Naive thymus-derived CD4-positive, alpha-beta T cell (primary cell): ENCODE measurements around the gene TRUB2. TPM values are rescaled to one million over a fixed set of nuclear protein-coding genes. Genes with fewer than 3 reads are reported as not detected.
"Not testable (repeated sequence)": the region's sequence is repeated elsewhere in the genome, so short reads cannot be mapped to it uniquely, and the experiment has no call there.

Experiments used
- ATAC-seq: fragments of 150-1000 bp; cut with Tn5 transposase; 2 replicates; pipeline ENCODE4 v1.10.0; 2021; ENCODE audit warnings: mild to moderate bottlenecking, moderate library complexity
- CTCF ChIA-PET: fragments of 350-600 bp; sonication (Branson Sonifier 250); formaldehyde crosslinking; loops from one replicate; lab custom pipeline; 2021; ENCODE audit warnings: antibody characterized with exemption; lab: Charles Lee
- POLR2A ChIA-PET: fragments of 350-600 bp; sonication (Branson Sonifier 250); formaldehyde crosslinking; loops from one replicate; lab custom pipeline; 2021; ENCODE audit warnings: antibody characterized with exemption, inconsistent platforms; lab: Charles Lee
- DNase-seq, 9 donors: peaks; one replicate each; pipeline versions ENCODE4 v3.0.0 to v3.0.0-alpha.2; 2020 to 2022; ENCODE audit warnings: mixed read lengths in 1 of 9
- H3K27ac ChIP-seq: one replicate; pipeline ENCODE4 v1.7.0; 2013; ENCODE audit warnings: mild to moderate bottlenecking, low read depth, low read length, moderate library complexity
- H3K27me3 ChIP-seq, 2 donors: one replicate each; pipeline ENCODE4 v1.7.0; 2013; ENCODE audit warnings: low read length in 2 of 2, mild to moderate bottlenecking in 2 of 2, moderate library complexity in 2 of 2; ENCODE audit not compliant: control insufficient read depth in 2 of 2, insufficient read depth in 2 of 2
- H3K36me3 ChIP-seq, 3 experiments: 1 replicate in 2 of 3; 2 replicates in 1 of 3; pipeline ENCODE4 v1.7.0; 2013; ENCODE audit warnings: low read length in 3 of 3, mild to moderate bottlenecking in 3 of 3, moderate library complexity in 1 of 3; ENCODE audit not compliant: insufficient read depth in 3 of 3, control insufficient read depth in 2 of 3
- H3K4me1 ChIP-seq, 2 donors: one replicate each; pipeline ENCODE4 v1.7.0; 2013; ENCODE audit warnings: low read length in 2 of 2, mild to moderate bottlenecking in 2 of 2, moderate library complexity in 1 of 2; ENCODE audit not compliant: control insufficient read depth in 2 of 2, insufficient read depth in 2 of 2
- H3K4me3 ChIP-seq: 2 replicates; pipeline ENCODE4 v1.7.0; 2013; ENCODE audit warnings: mild to moderate bottlenecking, low read length
- H3K9me3 ChIP-seq, 3 experiments: 1 replicate in 2 of 3; 2 replicates in 1 of 3; pipeline ENCODE4 v1.7.0; 2013; ENCODE audit warnings: low read length in 3 of 3; ENCODE audit not compliant: control insufficient read depth in 2 of 3
- H3K27ac Mint-ChIP-seq, 9 donors: one replicate each; pipeline ENCODE4 v1.8.0; 2020 to 2022; ENCODE audit warnings: mixed read lengths in 9 of 9, mild to moderate bottlenecking in 8 of 9, moderate library complexity in 5 of 9, inconsistent platforms in 2 of 9
- H3K27me3 Mint-ChIP-seq, 5 donors: one replicate each; pipeline ENCODE4 v1.8.0; 2021 to 2022; ENCODE audit warnings: mixed read lengths in 5 of 5, mild to moderate bottlenecking in 1 of 5
- H3K36me3 Mint-ChIP-seq, 5 donors: one replicate each; pipeline ENCODE4 v1.8.0; 2020 to 2022; ENCODE audit warnings: mixed read lengths in 5 of 5, mild to moderate bottlenecking in 3 of 5, inconsistent platforms in 1 of 5
- H3K4me1 Mint-ChIP-seq, 7 donors: one replicate each; pipeline ENCODE4 v1.8.0; 2020 to 2022; ENCODE audit warnings: mixed read lengths in 7 of 7, mild to moderate bottlenecking in 3 of 7, inconsistent platforms in 1 of 7
- H3K4me3 Mint-ChIP-seq, 10 donors: one replicate each; pipeline ENCODE4 v1.8.0; 2020 to 2022; ENCODE audit warnings: mild to moderate bottlenecking in 10 of 10, mixed read lengths in 10 of 10, moderate library complexity in 6 of 10, inconsistent platforms in 2 of 10
- H3K9me3 Mint-ChIP-seq, 11 donors: one replicate each; pipeline ENCODE4 v1.8.0; 2020 to 2022; ENCODE audit warnings: mixed read lengths in 11 of 11, mild to moderate bottlenecking in 4 of 11, inconsistent platforms in 1 of 11, moderate library complexity in 1 of 11
- intact Hi-C, 2 donors: fragments of 100-400 bp; cut with micrococcal nuclease; formaldehyde crosslinking; loops; one replicate each; pipeline ENCODE4 v1.15.1; 2023
- polyA plus RNA-seq, 2 donors: library from polyadenylated mRNA; unstranded; fragments of 300-500 nt; fragmentation: Illumina TruSeq; gene quantifications; one replicate each; pipeline ENCODE4 v1.2.3, GENCODE V29; 2021
- total RNA-seq, 6 experiments: library from RNA in 5 of 6; stranded (reverse) in 5 of 6; gene quantifications; 1 replicate in 5 of 6; 2 replicates in 1 of 6; pipeline ENCODE4 v1.2.3 and lab custom pipeline; 2021 to 2026

The TRUB2 gene
- total and polyA plus RNA-seq, 7 experiments from 2014 or later, result 11.5 to 27.2 (median 21.6) TPM

GRCh38 chr9:128282500-128282899 lies 39.7 kb downstream of the TRUB2 start:
- POLR2A ChIA-PET, result interaction anchor here (0.6 to 0.8 kb wide), 2 partner anchors 23 to 37 kb away, joined by 3 to 7 read pairs; no protein-coding TSS in a partner anchor
- ATAC-seq (no peak), DNase-seq (no peak)
- Histone ChIP-seq H3K27ac (no peak overlapping the region), H3K9me3 (no peaks in the 10 kb centered on the region), H3K4me1 (no peaks in the 10 kb centered on the region), H3K4me3 (no peak overlapping the region), H3K36me3 (peaks cover 0 to 19% (median 0%) of the 10 kb centered on the region in 3 experiments), H3K27me3 (no peaks in the 10 kb centered on the region)
- Mint-ChIP-seq H3K4me3 (no peak overlapping the region), H3K9me3 (no peaks in the 10 kb centered on the region), H3K27me3 (no peaks in the 10 kb centered on the region), H3K4me1 (peaks cover 2 to 15% (median 10%) of the 10 kb centered on the region in 7 donors), H3K27ac (no peak overlapping the region), H3K36me3 (peaks cover 0 to 20% (median 4%) of the 10 kb centered on the region in 5 donors)
- CTCF ChIA-PET, result no interaction called here
- intact Hi-C loops, result no loop called here

- H3K36me3 Mint-ChIP-seq, result peaks cover 0 to 15% (median 4%) of the 10 kb centered on the region in 5 donors
- peak overlapping the region in 2 of 9 donors; percentile 68 to 84 for H3K27ac Mint-ChIP-seq
- no peak for DNase-seq
- H3K27me3 Mint-ChIP-seq, result peaks cover 0 to 7% (median 0%) of the 10 kb centered on the region in 5 donors
- H3K4me3 Mint-ChIP-seq, result peak overlapping the region in 1 of 10 donors; percentile 17
- Histone ChIP-seq H3K4me3 (no peak overlapping the region), H3K4me1 (peaks cover 10 to 11% of the 10 kb centered on the region in 2 donors), H3K9me3 (no peaks in the 10 kb centered on the region), H3K27me3 (no peaks in the 10 kb centered on the region), H3K27ac (no peak overlapping the region), H3K36me3 (peaks cover 0 to 4% (median 0%) of the 10 kb centered on the region in 3 experiments)
- H3K4me1 Mint-ChIP-seq, result peaks cover 18 to 33% (median 28%) of the 10 kb centered on the region in 7 donors
- ATAC-seq, result no peak
- peaks cover 0 to 11% (median 0%) of the 10 kb centered on the region in 11 donors for H3K9me3 Mint-ChIP-seq
- POLR2A ChIA-PET, result interaction anchor here (0.5 to 1.2 kb wide), 3 partner anchors 11 to 226 kb away, joined by 3 read pairs; no protein-coding TSS in a partner anchor
- CTCF ChIA-PET, result interaction anchor here (0.6 kb wide), 1 partner anchor 103 kb away, joined by 3 read pairs; no protein-coding TSS in a partner anchor
- intact Hi-C loops, result no loop called here
Measured at GRCh38 chr9:128280084-128280622, 42.1 kb downstream of the TRUB2 start.

- not testable (repeated sequence) for H3K36me3 ChIP-seq, H3K27me3 Mint-ChIP-seq, H3K4me3 ChIP-seq, ATAC-seq, H3K27ac ChIP-seq, DNase-seq, H3K27me3 ChIP-seq, H3K9me3 ChIP-seq
- CTCF ChIA-PET, result interaction anchor here (0.6 kb wide), 1 partner anchor 102 kb away, joined by 3 read pairs; no protein-coding TSS in a partner anchor
- POLR2A ChIA-PET, result interaction anchor here (0.5 to 1.2 kb wide), 3 partner anchors 10 to 227 kb away, joined by 3 read pairs; no protein-coding TSS in a partner anchor
- Mint-ChIP-seq H3K4me3 (peak overlapping the region in 3 of 10 donors; percentile 13 to 48 (median 19)), H3K4me1 (peaks cover 24 to 40% (median 36%) of the 10 kb centered on the region in 7 donors), H3K27ac (peak overlapping the region in 3 of 9 donors; percentile 43 to 70 (median 68)), H3K9me3 (peaks cover 0 to 11% (median 0%) of the 10 kb centered on the region in 11 donors), H3K36me3 (peaks cover 0 to 15% (median 4%) of the 10 kb centered on the region in 5 donors)
- intact Hi-C loops, result loop anchor here (5.0 to 10.0 kb wide), 7 partner anchors 87 to 827 kb away; partner anchors contain the start of genes KYAT1 (in 2 of the 2), LRRC8A (in 2 of the 2), CIZ1 (in 1 of the 2) and LRSAM1 (in 1 of the 2)
- H3K4me1 ChIP-seq, result peaks cover 16 to 17% of the 10 kb centered on the region in 2 donors
Measured at GRCh38 chr9:128279088-128280073, 42.9 kb downstream of the TRUB2 start.

GRCh38 chr9:128276574-128277270 lies 45.5 kb downstream of the TRUB2 start:
- ChIA-PET CTCF (interaction anchor here (0.6 kb wide), 1 partner anchor 382 kb away, joined by 3 read pairs; no protein-coding TSS in a partner anchor), POLR2A (interaction anchor here (0.9 to 1.6 kb wide), 12 partner anchors 12 to 447 kb away, joined by 3 to 10 read pairs (median 5); partner anchors contain the start of genes BBLN, CIZ1, TRUB2 and URM1)
- intact Hi-C loops, result loop anchor here (1.0 to 10.0 kb wide), 18 partner anchors 26 to 824 kb away; partner anchors contain the start of genes COQ4 (in 2 of the 2), KYAT1 (in 2 of the 2), LRRC8A (in 2 of the 2) and TRUB2 (in 2 of the 2)
- H3K36me3 ChIP-seq, result peaks cover 0 to 6% (median 3%) of the 10 kb centered on the region in 3 experiments
- H3K4me3 ChIP-seq, result peak overlapping the region; percentile 95
- peak overlapping the region; percentile 90 for H3K27ac ChIP-seq
- H3K9me3 ChIP-seq, result no peaks in the 10 kb centered on the region
- Mint-ChIP-seq H3K4me1 (peaks cover 24 to 52% (median 46%) of the 10 kb centered on the region in 7 donors), H3K9me3 (peaks cover 0 to 11% (median 0%) of the 10 kb centered on the region in 11 donors), H3K27me3 (peaks cover 0 to 7% (median 0%) of the 10 kb centered on the region in 5 donors), H3K27ac (peak overlapping the region; percentile 94 to 98 (median 97)), H3K36me3 (peaks cover 0 to 26% (median 8%) of the 10 kb centered on the region in 5 donors), H3K4me3 (peak overlapping the region; percentile 94 to 98 (median 96))
- H3K4me1 ChIP-seq, result peaks cover 16 to 21% of the 10 kb centered on the region in 2 donors
- no peaks in the 10 kb centered on the region for H3K27me3 ChIP-seq
- ATAC-seq, result no peak
- peak in 2 of 9 donors; percentile 4 to 16 for DNase-seq

- Mint-ChIP-seq H3K4me1 (peaks cover 24 to 51% (median 46%) of the 10 kb centered on the region in 7 donors), H3K9me3 (peaks cover 0 to 11% (median 0%) of the 10 kb centered on the region in 11 donors), H3K4me3 (peak within 1 kb of the TSS; percentile 94 to 98 (median 96)), H3K27ac (peak within 1 kb of the TSS; percentile 94 to 98 (median 97)), H3K27me3 (peaks cover 0 to 7% (median 0%) of the 10 kb centered on the region in 5 donors), H3K36me3 (peaks cover 0 to 27% (median 8%) of the 10 kb centered on the region in 5 donors)
- H3K27me3 ChIP-seq, result no peaks in the 10 kb centered on the region
- H3K4me1 ChIP-seq, result peaks cover 16 to 21% of the 10 kb centered on the region in 2 donors
- peak within 1 kb of the TSS; percentile 95 for H3K4me3 ChIP-seq
- intact Hi-C loops, result loop anchor here (1.0 to 10.0 kb wide), 18 partner anchors 26 to 824 kb away; partner anchors contain the start of genes COQ4 (in 2 of the 2), KYAT1 (in 2 of the 2), LRRC8A (in 2 of the 2) and TRUB2 (in 2 of the 2)
- ATAC-seq, result peak; percentile 98
- peaks cover 0 to 11% (median 3%) of the 10 kb centered on the region in 3 experiments for H3K36me3 ChIP-seq
- DNase-seq, result peak; percentile 98 to 100 (median 100)
- peak within 1 kb of the TSS; percentile 90 for H3K27ac ChIP-seq
- no peaks in the 10 kb centered on the region for H3K9me3 ChIP-seq
- ChIA-PET POLR2A (interaction anchor here (0.6 to 1.6 kb wide), 17 partner anchors 11 to 543 kb away, joined by 3 to 10 read pairs (median 5); partner anchors contain the start of genes BBLN, CIZ1, ENDOG and ODF2), CTCF (interaction anchor here (0.6 kb wide), 2 partner anchors 19 to 382 kb away, joined by 3 to 5 read pairs; no protein-coding TSS in a partner anchor)
Measured at GRCh38 chr9:128276008-128276573, 46.2 kb downstream of the TRUB2 start, which contains the start of gene SWI5. Gene SWI5 (plus strand): TSS chr9:128276276.
